GM18502 (cell line): ENCODE data around the gene AKAP6.
"Not testable (repeated sequence)": the region's sequence is repeated elsewhere in the genome, so short reads cannot be mapped to it uniquely, and the experiment has no call there.

ENCODE experiments used
- ATAC-seq: cut with Tn5 transposase; IDR thresholded peaks from one replicate; pipeline ENCODE4 v1.9.1; 2021; ENCODE audit warnings: mild to moderate bottlenecking; ENCODE audit not compliant: unreplicated experiment, poor library complexity

Gene AKAP6

GRCh38 chr14:32434180-32434579, 105.1 kb downstream of the AKAP6 start:
- no peak for ATAC-seq

DNA sequence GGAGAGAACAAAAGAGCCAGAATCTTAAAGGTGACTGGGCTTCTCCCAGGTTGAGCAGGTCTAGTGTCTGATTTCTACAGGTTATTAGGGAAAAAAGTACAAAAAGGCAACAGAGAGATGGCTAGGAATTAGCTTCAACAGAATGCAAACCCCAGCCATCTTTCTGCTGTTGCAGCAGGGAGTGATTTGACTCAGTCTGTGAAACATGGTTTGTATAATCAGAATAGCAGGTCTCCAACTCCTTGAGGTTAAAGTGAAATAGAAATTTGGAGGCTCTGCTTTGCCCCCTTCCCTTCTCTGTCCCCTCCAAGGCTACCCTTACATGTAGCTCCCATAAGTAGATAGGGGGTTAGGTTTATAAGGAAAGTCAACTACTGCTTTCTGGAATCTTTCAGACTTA, 105.8 kb downstream of the AKAP6 start:
- ATAC-seq, result no peak

GRCh38 chr14:32435411-32435810, 106.3 kb downstream of the AKAP6 start:
- no peak for ATAC-seq

- no peak for ATAC-seq
Observed at GRCh38 chr14:32436993-32437392, 107.9 kb downstream of the AKAP6 start.

- no peak for ATAC-seq
Observed at GRCh38 chr14:32438517-32438916, 109.4 kb downstream of the AKAP6 start.

DNA sequence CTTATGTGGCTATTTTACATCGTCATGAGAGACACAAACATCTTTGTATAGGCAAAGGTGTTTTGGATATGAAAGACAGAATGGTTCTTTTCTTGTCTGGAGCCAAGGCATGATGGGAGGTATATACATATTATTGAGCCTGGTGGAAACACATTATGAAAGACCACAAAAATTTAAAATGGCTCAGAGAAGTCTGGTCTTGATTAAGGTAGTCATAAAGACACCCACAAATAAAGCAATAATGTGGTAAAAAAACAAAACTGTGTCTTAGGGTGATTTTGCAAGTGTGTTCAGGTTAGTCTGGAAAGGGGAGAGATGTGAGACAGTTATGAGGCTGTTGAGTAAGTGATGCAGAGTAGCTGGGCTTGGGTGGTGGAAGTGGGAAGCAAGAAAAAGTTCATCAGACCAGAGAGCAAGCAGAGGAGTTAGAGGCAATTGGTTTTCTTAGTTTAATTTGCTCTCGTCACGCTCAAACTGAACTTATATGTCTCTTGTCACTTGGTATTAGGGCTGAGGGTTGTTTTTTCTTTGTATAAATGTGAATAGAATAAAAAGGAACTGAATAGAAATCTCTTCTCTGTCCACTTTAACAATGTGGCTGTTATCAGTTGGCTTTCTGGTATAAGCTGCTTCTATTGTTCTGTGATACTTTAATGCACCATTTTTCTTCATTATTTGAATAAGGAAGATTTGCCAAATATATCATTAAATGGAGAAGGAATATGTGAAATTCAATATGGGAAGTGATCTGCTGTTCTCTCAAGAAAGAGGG, 115.0 kb downstream of the AKAP6 start:
- ATAC-seq, result no peak

DNA sequence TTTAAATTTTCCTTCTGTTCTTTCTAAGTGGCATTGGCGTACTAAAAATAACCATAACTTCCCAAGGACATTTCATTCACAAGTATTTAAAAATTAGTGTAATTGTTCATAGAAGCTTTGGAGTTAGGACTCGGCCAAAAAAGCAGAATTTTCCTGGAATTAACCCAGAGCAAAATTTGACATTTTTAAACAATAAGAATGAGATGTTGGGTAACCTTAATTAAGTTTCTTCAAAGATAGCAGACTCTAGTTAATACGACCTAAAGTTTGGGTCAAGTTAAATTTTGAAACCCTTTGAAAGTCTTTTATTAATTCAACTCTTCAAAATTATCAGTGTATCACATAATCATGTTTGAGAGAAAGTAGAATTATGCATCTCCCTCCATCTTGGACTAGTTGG, 118.3 kb downstream of the AKAP6 start:
- no peak for ATAC-seq

GRCh38 chr14:32449648-32450047, 120.5 kb downstream of the AKAP6 start:
- no peak for ATAC-seq

DNA sequence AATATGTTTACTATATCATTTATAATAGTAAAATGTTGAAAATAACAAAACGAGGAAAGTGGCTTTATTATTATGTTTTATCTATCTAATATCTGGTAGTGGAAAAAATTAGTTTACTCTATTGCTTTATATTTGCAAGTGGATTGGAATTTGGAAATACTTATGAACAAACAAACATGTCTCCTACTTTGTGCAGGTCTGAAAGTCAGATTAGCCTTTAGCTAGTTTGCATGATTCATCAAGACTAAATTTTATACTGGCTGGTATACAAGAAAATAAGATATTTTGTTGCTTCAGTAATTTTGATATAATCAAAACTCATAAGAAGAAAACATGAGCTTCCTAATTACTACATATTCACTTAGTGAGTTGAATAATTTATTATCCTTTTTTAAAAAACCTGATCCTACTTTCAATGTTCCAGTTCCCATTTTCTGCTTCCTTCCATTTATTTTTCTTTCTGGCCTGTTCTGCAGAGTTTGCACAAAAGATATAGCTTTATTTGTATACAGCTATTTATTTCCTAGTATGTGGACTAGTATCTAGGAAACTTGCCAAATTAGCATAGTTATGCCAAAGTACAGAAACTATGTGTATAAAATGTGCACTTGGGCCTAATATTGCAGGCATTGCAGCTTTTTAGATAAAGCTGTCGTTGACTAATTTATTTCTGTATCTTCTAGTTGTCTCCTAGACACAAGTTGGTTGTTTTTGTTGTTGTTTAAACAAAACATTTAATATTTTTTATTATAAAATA, 122.0 kb downstream of the AKAP6 start:
- no peak for ATAC-seq

DNA sequence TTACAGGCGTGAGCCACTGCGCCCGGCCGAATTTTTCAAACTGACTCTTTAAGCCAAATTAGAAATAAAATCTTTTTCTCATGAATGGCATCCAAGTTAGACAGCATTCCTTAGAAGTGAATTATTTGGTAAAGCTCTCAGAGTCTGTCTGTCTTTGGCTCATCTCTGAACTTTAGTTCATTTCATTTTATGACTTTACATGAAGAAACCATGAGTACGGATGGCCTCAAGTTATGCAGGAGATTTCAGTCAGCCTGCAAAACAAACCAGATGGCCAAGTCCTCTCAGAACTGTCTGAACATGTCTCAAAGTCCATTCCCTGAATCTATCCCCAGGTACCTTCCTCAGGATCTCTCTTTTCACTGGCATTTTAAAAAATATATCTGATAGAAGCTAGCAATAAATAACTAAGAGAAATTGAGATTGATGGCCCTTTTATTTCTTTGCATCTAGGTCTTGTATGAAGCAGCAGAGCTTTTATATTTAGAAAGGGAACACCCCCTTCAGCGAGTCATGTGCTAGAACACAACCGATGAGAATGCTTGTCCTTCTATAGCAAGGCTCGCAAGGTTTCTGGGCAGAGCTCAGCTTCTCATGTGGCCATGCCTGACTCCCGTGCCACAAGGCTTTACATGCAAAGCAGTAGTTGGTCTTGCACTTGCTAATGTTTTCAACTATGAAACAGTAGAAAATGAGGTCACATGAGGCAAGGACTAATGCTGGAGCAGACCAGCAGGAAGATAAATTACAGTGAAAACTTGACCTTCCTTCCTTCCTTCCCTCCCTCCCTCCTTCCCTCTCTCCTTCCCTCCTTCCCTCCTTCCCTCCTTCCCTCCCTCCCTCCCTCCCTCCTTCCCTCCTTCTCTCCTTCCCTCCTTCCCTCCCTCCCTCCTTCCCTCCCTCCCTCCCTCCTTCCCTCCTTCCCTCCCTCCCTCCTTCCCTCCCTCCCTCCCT, 125.0 kb downstream of the AKAP6 start:
- ATAC-seq, result no peak

- no peak for ATAC-seq
Observed at GRCh38 chr14:32457213-32457920, 128.3 kb downstream of the AKAP6 start.

DNA sequence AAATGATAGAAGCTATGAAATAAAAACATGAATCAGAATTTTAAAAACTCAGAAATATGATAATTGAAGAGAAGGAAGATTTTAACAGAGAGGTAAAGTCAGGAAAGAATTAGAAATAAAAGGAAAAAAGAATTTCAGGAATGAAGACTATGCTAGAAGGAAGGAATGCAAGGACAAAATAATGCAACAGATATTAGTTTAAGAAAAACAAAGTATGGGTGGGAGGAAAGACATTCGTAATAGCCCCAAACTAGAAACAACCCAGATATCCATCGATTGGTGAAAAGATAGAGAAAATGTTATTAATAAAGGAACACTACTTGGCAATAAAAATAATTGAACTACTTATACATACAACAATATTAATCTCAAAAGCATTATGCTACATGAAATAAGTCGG, 129.6 kb downstream of the AKAP6 start:
- no peak for ATAC-seq

GRCh38 chr14:32460267-32460666, 131.2 kb downstream of the AKAP6 start:
- no peak for ATAC-seq

DNA sequence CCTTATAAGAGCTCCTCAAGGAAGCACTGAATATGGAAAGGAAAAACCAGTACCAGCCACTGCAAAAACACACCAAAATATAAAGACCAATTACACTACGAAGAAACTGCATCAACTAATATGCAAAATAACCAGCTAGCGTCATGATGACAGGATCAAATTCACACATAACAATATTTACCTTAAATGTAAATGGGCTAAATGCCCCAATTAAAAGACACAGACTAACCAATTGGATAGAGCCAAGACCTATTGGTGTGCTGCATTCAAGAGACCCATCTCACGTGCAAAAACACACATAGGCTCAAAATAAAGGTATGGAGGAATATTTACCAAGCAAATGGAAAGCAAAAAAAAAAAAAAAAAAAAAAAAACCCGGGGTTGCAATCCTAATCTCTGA, 133.5 kb downstream of the AKAP6 start:
- not testable (repeated sequence) for ATAC-seq

DNA sequence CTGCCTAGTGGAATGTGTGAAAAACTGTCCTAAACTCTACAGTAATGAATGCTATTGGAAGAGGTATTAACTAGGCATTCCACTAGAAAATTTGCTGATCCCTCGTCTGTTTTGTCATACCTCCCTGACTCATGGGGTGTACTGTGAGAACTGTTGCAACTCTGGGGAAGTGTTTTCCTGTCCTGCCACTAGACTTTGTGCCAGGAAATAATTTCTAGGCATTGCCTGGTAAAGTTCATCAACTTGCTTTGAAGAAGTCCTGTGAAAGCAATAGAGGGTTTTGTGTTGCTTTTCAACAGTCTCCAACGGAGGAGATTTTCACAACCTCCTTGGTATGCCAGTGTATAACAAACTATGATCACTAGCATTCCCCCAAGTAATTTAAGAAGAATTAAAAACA, 139.9 kb downstream of the AKAP6 start:
- no peak for ATAC-seq

DNA sequence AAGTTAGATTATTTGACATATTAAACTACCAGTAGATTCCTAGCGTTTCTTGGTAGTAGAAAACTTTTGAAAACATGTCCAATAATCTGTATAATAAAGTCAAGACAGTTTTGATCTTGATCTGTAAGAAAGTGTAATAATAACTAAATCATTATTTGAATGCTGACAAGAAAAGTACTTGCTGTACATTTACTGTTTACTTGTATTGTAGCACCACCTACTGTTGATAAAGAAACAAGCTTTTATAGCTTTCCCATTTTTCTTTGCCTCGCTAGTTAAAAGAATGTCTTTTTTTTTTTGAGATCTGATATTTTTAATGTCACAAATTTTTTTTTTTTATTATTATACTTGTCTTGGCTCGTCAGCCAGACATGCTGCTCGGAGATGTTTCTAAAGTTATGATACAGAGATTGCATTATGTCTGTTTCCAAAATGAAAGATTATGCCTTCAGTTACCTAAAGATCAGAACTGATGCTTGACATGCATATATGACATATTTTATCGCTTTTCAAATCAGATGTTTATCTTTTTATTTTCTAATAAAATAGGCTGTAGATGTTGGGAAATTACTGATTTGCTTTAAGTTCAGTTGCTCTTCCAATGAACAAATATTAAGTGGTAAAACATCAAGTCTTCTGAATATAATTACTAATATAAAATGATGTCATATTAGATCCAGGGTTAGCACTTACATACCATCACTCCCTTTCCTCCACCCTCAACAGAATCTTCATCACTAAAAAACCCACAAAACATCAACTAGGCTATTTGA, 140.5 kb downstream of the AKAP6 start:
- no peak for ATAC-seq

- ATAC-seq, result no peak
Observed at GRCh38 chr14:32470161-32470715, 141.1 kb downstream of the AKAP6 start.

DNA sequence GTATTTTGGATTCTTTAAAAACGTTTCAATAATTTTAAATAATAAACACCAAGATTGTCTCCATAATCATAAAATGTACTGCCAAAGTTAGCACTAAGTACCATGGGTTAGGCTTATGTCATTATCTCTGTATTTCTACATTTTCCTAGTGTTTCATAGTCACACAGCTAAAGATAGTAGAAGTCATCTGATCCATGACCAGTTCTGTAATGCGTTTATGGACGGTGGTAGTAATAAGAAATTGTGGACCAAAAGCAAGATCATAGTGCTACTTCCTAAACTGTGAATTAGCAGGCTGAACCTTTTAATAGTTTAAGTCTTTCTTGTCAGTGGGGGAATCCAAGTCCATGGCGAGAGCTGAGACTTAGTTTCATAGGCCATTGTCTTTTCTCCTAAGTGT, 142.1 kb downstream of the AKAP6 start:
- no peak for ATAC-seq

DNA sequence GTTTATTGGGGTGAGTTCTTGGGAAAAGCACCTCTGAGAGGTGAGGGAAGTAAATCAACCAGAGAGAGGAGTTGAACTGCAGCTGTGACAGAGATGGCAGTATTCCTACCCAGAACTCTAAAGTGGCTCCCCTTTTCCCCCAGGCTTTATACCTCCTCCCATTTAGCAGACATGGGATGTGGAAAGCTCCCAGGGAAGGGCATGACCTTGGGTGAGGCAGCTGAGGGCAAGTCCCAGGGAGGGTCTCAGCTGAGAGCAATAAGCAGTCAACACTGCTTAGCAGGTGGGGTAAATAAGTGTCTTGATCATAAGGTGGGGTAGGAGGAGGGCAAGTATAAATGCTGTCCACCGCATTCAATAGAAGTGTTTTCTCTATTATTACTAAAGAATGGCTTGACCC, 143.0 kb downstream of the AKAP6 start:
- ATAC-seq, result no peak
